Left forelimb (tissue), 1 donor: ENCODE measurements around the gene FAM200C.
"Not testable (repeated sequence)": the region's sequence is repeated elsewhere in the genome, so short reads cannot be mapped to it uniquely, and the experiment has no call there.

Experiments
- DNase-seq: peaks from one replicate; pipeline ENCODE4 v3.0.0-alpha.2; 2018; ENCODE audit warnings: low spot score

The FAM200C gene

GRCh38 chr5:160399402-160400353 is at the start of gene FAM200C:
Gene FAM200C (minus strand): TSS chr5:160400054. CDS start chr5:160395490, 4,564 bp downstream.
- DNase-seq = peak; percentile 95

GRCh38 chr5:160449458-160449857 is 49.6 kb upstream of the FAM200C start:
- DNase-seq = no peak

DNA sequence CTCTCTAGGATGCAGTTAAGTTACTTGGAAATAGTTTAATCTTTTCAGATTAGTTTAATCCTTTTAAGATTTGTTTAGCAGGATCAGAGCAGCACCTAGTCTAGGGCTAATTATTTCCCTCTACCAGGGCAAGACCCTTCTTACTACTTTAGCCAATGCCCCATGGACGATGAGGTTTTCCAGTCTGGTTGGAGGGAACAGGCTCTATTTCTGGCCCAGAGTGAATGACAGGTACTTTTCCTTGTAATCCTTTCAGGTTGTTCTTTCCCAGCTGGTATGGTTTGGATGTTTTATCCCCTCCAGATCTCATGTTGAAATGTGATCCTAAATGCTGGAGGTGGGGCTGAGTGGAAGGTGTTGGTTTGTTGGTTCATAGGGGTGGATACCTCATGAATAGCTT is 49.0 kb upstream of the FAM200C start:
- no peak for DNase-seq

DNA sequence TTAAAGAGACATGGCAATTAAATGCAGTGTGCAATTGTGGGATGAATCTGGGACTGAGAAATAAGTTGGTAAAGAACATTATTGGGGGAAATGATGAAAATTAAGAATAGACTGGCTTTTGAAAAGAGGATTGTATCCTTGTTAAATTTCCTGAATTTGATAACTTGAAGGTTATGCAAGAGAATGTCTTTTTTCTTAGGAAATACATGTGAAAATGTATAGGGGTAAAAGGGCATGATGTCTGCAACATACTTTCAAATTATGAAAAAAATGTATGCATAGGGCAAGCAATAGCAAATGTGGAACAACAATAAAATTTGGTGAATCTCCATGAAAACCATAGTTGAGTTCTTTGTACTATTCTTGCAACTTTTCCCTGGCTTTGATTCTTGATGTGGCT is 45.9 kb upstream of the FAM200C start:
- no peak for DNase-seq

DNA sequence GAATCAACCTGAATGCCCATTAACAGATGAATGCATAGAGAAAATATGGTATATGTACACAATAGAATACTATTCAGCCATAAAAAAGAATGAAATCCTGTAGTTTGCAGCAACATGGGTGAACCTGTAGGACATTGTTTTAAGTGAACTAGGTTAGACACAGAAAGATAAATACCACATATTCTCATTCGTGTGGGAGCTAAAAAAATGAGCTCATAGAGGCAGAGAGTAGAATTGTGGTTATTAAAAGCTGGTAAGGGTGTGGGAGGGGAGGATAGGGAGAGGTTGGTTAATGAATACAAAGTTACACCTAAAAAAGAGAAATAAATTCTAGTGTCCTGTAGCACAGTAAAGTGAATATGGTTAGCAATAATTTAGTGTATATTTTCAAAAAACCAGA is 45.3 kb upstream of the FAM200C start:
- DNase-seq = no peak

- DNase-seq = no peak
Observed at GRCh38 chr5:160444407-160444806, 44.6 kb upstream of the FAM200C start.

- no peak for DNase-seq
Observed at GRCh38 chr5:160442824-160443431, 43.1 kb upstream of the FAM200C start.

DNA sequence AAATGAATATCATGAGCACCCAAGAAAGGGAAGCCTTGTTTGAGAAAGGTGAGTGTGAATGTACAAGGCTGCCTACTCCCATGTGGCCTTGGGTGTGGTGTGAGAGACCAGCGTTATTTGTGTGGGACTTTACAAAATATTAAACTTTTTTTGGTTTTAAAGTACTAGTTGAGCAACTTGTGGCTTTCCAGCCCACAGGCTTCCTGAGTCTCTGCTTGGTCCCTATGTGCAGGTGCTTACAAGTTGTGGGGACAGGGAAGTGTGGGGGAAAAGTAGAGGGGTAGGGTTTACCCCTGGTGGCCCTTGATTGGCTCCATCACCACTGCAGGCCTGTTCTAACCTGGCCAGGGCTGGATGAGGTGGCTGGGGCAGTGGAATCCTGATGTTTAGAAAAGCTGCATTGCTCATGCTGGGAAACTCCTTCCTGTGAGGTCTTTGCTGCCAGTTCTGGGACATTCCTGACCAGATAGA is 41.5 kb upstream of the FAM200C start:
- no peak for DNase-seq

DNA sequence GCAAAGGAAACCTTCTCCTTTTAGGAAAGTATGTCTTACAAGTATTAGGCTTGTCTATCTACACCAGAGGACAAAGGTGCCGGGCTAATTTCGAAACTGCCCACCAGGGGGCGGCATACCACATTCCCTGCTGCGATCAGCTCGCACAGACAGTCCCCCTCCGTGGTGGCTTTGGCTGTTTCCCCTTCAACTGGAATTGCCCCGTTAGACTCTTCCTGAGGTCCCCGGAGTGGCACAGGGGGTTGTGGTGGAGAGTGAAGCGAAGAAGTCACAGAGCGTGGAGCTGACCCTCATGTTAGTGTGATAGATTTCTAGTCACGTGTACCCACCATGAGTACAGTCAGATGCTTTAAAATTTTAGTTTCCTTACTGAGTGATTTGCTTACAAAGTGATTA is 39.3 kb upstream of the FAM200C start:
- DNase-seq = peak; percentile 88

DNA sequence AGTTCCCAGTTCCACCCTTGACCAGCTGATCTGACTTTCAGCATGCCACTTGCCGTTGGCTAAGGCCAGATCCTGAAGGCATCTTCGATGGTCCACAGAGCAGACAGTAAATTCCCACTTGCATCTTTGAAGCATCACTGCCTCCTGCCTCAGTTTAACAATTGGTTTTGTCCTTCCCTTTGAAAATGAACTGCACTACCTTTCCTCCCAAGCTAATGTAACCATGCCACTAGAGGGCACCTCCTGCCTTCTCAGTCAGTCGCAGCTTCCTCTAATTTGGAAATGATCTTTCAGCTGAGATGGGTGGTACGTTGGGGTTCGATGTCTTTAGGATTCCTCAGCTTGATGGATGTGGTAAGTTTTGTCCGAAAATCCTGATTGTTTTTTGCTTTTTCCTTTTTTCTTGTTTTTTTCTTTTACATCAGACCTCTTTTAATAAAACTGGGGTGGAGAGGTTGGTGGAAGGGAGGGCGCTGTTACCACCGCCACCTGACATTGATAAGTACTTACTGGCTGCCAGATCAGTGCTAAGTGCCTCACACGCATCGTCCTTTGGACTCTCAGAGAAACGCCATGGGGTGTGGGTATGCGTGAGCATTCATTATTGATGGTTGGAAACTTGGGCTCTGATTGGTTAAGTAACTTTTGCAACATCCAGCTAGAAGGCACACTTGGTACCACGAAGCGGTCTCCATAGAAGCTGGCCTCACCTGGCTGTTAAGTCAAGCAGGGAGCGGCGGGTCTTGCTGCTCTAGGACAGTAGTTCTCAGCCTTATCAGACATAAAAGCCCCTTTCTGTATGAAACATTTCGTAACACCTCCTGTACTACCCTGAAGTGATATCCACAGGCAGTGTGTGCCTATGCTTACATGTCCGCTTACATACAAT is 38.7 kb upstream of the FAM200C start:
- DNase-seq = no peak

GRCh38 chr5:160437271-160437670 is 37.4 kb upstream of the FAM200C start:
- no peak for DNase-seq

- not testable (repeated sequence) for DNase-seq
Observed at GRCh38 chr5:160436661-160437060, 36.8 kb upstream of the FAM200C start.

GRCh38 chr5:160436017-160436416 is 36.2 kb upstream of the FAM200C start:
- DNase-seq = no peak

- DNase-seq = no peak
Observed at GRCh38 chr5:160435532-160435931, 35.7 kb upstream of the FAM200C start.

- no peak for DNase-seq
Observed at GRCh38 chr5:160434022-160434531, 34.2 kb upstream of the FAM200C start.

DNA sequence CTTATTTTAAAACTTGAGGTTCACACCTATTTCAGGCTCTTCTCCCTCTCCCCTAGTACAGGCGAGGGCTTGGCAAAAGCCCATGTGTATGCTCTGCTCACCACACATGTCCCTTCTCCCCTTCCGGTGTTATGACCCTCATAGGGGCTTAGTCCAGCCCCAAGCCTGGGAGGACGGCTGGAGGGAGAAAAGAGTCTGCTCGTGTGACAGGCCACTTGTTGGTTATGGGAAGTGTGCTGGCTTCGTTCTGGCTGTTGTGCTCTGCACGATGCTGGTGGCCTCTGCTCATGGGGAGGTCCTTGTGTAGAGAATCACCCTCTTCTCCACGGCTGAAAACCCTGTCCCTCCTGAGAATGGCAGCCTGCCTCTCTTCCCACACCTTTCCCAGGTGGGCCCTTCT is 32.9 kb upstream of the FAM200C start:
- no peak for DNase-seq

GRCh38 chr5:160432196-160432595 is 32.3 kb upstream of the FAM200C start:
- no peak for DNase-seq

- DNase-seq = no peak
Observed at GRCh38 chr5:160427607-160428006, 27.8 kb upstream of the FAM200C start.

DNA sequence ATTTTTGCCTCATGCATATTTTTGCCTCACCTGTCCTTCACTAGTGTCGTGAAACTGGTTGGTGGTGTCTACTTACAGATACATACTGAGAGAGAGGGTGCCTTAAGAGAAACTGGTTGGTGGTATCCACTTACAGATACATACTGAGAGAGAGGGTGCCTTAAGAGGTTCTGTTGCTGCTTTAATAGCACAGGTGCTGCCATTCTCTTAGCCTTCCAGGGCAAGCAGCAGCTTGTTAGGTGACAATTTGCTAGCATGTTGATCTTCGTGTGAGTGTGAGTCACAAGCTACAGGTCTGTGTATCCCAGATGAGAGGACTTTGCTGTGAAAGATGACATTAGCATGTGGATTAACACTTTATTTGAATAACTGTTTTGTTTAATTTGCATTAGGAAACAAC is 23.2 kb upstream of the FAM200C start:
- no peak for DNase-seq

DNA sequence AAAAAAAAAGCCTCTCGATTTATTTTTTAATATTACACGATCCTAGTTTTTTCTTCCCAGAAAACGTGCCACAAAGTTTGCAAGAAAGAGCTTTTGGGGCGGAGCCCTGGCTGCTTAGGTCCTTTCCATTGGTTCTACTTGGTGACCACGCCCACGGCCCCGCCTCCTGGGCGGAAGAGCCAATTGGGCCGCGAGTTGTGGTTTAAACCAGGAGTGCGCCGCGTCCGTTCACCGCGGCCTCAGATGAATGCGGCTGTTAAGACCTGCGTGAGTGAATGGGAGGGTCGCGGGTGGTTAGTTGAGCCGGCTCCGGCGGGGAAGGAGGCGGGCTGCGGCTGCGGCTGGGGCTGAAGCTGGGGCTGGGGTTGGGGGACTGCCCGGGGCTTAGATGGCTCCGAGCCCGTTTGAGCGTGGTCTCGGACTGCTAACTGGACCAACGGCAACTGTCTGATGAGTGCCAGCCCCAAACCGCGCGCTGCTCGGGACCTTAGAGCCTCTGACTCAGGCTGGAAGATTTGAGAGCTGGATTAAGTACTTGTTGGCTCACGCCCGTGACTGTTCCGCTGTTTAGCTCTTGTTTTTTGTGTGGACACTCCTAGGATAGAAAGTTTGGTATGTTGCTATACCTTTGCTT is 21.9 kb upstream of the FAM200C start, which contains the start of gene PTTG1:
Gene PTTG1 (plus strand): TSS at position 231 of the 634 bp plus-strand sequence. CDS start 458 bp downstream, outside the sequence.
- DNase-seq = peak; percentile 96

GRCh38 chr5:160420331-160420610 is 20.4 kb upstream of the FAM200C start:
- DNase-seq = no peak
